Measurements from ENCODE around the gene CEP85L. TPM values are rescaled to one million over a fixed set of nuclear protein-coding genes. Genes with fewer than 3 reads are reported as not detected.
A peak's percentile ranks its signal among the peaks of the same experiment; 100 is the strongest.

The CEP85L gene
- total and polyA plus RNA-seq, 2 of the 13 experiments (the other 11 are each of a cell fraction or from before 2014, with no cell fraction given): 0.44 to 1.7 TPM

DNA sequence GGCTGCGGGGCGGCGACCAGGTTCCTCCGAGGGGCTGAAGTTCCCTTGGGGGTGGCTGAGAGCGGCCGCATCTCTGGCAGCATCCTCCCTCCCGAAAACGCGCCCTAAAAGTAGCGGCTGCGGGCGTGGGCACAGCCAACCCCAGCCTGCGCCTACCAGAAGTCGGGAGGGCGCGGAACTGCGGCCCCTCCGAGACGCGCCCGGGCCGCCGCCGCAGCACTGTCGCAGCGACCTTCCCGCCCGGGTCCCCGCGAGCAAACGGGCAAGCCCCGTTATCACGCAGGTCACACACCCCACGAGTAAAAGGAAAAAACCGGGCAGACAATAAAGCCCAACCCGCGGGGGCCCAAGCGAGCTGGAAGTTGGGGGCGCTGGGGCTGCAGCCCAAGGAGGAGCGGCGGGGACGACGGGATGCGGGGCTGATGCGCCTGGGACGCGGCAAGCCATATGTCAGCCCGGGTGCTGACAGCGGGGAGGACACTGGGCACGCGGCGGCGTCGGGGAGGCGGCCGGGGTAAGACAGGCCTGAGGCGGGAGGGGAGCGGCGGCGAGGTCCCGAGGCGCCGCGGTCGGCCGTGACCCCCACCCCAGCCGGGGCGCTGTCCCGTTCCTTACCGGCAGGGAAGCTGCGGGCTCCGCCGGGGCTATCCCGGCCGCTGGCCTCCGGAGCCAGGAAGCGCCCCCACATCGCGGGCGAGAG lies 659 bp downstream of the CEP85L start (continued):
- TF ChIP-seq, protein P1, sequence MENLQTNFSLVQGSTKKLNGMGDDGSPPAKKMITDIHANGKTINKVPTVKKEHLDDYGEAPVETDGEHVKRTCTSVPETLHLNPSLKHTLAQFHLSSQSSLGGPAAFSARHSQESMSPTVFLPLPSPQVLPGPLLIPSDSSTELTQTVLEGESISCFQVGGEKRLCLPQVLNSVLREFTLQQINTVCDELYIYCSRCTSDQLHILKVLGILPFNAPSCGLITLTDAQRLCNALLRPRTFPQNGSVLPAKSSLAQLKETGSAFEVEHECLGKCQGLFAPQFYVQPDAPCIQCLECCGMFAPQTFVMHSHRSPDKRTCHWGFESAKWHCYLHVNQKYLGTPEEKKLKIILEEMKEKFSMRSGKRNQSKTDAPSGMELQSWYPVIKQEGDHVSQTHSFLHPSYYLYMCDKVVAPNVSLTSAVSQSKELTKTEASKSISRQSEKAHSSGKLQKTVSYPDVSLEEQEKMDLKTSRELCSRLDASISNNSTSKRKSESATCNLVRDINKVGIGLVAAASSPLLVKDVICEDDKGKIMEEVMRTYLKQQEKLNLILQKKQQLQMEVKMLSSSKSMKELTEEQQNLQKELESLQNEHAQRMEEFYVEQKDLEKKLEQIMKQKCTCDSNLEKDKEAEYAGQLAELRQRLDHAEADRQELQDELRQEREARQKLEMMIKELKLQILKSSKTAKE (CRISPR knock-in tag; IDR thresholded peaks at IDR 0.05; ENCODE audit: borderline replicate concordance): no peak
- 0 out of 2 replicates have a peak, but pooled peaks have one; percentile 64 for TF ChIP-seq ZNF674 (CRISPR knock-in tag; IDR thresholded peaks at IDR 0.05; ENCODE audit: low read depth)
- no peak for TF ChIP-seq SSRP1 (CRISPR knock-in tag; IDR thresholded peaks at IDR 0.05)
- TF ChIP-seq, protein P2, sequence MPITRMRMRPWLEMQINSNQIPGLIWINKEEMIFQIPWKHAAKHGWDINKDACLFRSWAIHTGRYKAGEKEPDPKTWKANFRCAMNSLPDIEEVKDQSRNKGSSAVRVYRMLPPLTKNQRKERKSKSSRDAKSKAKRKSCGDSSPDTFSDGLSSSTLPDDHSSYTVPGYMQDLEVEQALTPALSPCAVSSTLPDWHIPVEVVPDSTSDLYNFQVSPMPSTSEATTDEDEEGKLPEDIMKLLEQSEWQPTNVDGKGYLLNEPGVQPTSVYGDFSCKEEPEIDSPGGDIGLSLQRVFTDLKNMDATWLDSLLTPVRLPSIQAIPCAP (CRISPR knock-in tag; IDR thresholded peaks at IDR 0.05; ENCODE audit: low read depth): no peak
- TF ChIP-seq, protein P3, sequence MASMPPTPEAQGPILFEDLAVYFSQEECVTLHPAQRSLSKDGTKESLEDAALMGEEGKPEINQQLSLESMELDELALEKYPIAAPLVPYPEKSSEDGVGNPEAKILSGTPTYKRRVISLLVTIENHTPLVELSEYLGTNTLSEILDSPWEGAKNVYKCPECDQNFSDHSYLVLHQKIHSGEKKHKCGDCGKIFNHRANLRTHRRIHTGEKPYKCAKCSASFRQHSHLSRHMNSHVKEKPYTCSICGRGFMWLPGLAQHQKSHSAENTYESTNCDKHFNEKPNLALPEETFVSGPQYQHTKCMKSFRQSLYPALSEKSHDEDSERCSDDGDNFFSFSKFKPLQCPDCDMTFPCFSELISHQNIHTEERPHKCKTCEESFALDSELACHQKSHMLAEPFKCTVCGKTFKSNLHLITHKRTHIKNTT (CRISPR knock-in tag; IDR thresholded peaks at IDR 0.05): no peak
- TF ChIP-seq RAD51 (IDR thresholded peaks at IDR 0.05; ENCODE audit: borderline replicate concordance): no peak
- TF ChIP-seq, protein P4, sequence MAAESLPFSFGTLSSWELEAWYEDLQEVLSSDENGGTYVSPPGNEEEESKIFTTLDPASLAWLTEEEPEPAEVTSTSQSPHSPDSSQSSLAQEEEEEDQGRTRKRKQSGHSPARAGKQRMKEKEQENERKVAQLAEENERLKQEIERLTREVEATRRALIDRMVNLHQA (CRISPR knock-in tag; IDR thresholded peaks at IDR 0.05): no peak
- no peak for TF ChIP-seq ZNF576 (CRISPR knock-in tag; IDR thresholded peaks at IDR 0.05)
- no peak for TF ChIP-seq ZNF775 (CRISPR knock-in tag; IDR thresholded peaks at IDR 0.05; ENCODE audit: borderline replicate concordance)
- no peak for TF ChIP-seq ZMAT5 (CRISPR knock-in tag; IDR thresholded peaks at IDR 0.05; ENCODE audit: borderline replicate concordance, low read depth)
- TF ChIP-seq KDM2A (CRISPR knock-in tag; IDR thresholded peaks at IDR 0.05; ENCODE audit: borderline replicate concordance, low read depth): 0 out of 2 replicates have a peak, but pooled peaks have one; percentile 14
- TF ChIP-seq SMAD9 (CRISPR knock-in tag; IDR thresholded peaks at IDR 0.05): no peak
- no peak for TF ChIP-seq DNMT3B (CRISPR knock-in tag; conservative IDR thresholded peaks at IDR 0.05)
- no peak for TF ChIP-seq ZNF788 (CRISPR knock-in tag; IDR thresholded peaks at IDR 0.05; ENCODE audit: borderline replicate concordance)
- no peak for TF ChIP-seq HNF4A (CRISPR knock-in tag; IDR thresholded peaks at IDR 0.05)
- no peak for TF ChIP-seq GPBP1L1 (CRISPR knock-in tag; IDR thresholded peaks at IDR 0.05)
- TF ChIP-seq TFE3 (CRISPR knock-in tag; IDR thresholded peaks at IDR 0.05): no peak
- TF ChIP-seq DPF2 (CRISPR knock-in tag; IDR thresholded peaks at IDR 0.05; ENCODE audit: borderline replicate concordance, low read depth): no peak
- TF ChIP-seq, protein P5, sequence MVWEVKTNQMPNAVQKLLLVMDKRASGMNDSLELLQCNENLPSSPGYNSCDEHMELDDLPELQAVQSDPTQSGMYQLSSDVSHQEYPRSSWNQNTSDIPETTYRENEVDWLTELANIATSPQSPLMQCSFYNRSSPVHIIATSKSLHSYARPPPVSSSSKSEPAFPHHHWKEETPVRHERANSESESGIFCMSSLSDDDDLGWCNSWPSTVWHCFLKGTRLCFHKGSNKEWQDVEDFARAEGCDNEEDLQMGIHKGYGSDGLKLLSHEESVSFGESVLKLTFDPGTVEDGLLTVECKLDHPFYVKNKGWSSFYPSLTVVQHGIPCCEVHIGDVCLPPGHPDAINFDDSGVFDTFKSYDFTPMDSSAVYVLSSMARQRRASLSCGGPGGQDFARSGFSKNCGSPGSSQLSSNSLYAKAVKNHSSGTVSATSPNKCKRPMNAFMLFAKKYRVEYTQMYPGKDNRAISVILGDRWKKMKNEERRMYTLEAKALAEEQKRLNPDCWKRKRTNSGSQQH (CRISPR knock-in tag; IDR thresholded peaks at IDR 0.05; ENCODE audit: low read depth): no peak

All from HepG2 (cell line).